Panc1 (cell line): ENCODE data around the gene NR2F1.

Experiments
- CTCF ChIP-seq: fragments of 450-650 bp; IDR thresholded peaks from 2 replicates; pipeline ENCODE4 v1.5.1; 2017; ENCODE audit warnings: mild to moderate bottlenecking
- POLR2AphosphoS5 ChIP-seq: IDR thresholded peaks from 2 replicates; pipeline ENCODE4 v1.6.1; 2012; ENCODE audit warnings: mild to moderate bottlenecking, low read depth, low read length, moderate library complexity
- REST ChIP-seq, 2 experiments: IDR thresholded peaks; 2 replicates each; pipeline ENCODE4 v1.6.1; 2011 to 2012; ENCODE audit warnings: low read depth in 2 of 2, control low read depth in 1 of 2, low read length in 1 of 2, mild to moderate bottlenecking in 1 of 2, moderate library complexity in 1 of 2; ENCODE audit not compliant: insufficient read depth in 1 of 2
- SIN3A ChIP-seq: IDR thresholded peaks from 2 replicates; pipeline ENCODE4 v1.6.1; 2012; ENCODE audit warnings: low read depth, mild to moderate bottlenecking, low read length, moderate library complexity, borderline replicate concordance; ENCODE audit not compliant: insufficient read depth
- TCF7L2 ChIP-seq: IDR thresholded peaks from 2 replicates; pipeline ENCODE4 v1.6.1; 2011; ENCODE audit warnings: mild to moderate bottlenecking, low read depth, low read length, inconsistent platforms

GRCh38 chr5:93606382-93606752, 23.3 kb downstream of the NR2F1 start:
- TF ChIP-seq CTCF, result no peak
- no peak for TF ChIP-seq POLR2AphosphoS5
- TF ChIP-seq SIN3A, result no peak
- no peak for TF ChIP-seq REST (IDR thresholded peaks at IDR 0.05; ENCODE audit: insufficient read depth in 1 of 2, low read depth in 2 of 2, low read length in 1 of 2)
- no peak for TF ChIP-seq TCF7L2
